ENCODE measurements around the gene B9D1.

DNA sequence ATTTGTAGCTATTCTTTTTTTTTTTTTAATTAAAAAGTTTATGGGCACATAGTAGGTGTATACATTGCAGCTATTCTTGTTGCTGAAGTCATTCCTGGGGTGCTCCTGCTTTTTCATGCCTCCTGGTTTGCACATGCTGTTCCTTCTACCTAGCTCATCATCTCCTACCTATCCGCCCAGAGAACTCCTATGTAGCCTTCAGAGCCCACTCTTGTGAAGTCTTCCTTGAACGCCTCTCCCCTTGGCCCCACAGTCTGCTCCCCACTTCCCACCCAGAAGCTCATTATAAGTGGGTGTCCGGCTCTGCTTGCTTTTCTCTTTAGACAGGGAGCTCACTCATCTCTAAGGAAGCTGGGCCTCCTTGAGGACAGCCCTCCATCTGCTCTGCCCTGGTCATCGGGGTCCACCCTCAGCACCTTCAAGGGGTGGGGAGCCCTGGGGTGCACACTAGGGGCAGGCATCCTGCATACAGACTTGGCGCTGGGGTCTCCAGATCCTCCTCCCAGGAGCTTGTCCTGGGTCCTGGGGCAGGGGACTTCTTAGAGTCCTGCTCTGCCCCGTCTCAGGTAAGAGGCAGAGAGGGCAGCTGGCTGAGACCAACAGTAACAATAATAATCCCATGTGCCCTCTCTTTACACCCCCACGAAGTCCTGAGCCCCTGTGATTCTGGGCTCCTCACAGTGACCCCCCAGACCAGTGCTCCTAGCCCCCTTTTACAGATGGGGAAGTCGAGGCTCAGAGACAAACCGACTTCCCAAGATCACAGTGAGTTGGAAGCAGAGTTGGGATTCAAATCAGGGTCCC is 3.5 kb upstream of the B9D1 start:
- TF ChIP-seq POLR2A (IDR thresholded peaks at IDR 0.05) (no peak), POLR2AphosphoS5 (IDR thresholded peaks at IDR 0.05) (no peak)
- TF ChIP-seq, protein P1, sequence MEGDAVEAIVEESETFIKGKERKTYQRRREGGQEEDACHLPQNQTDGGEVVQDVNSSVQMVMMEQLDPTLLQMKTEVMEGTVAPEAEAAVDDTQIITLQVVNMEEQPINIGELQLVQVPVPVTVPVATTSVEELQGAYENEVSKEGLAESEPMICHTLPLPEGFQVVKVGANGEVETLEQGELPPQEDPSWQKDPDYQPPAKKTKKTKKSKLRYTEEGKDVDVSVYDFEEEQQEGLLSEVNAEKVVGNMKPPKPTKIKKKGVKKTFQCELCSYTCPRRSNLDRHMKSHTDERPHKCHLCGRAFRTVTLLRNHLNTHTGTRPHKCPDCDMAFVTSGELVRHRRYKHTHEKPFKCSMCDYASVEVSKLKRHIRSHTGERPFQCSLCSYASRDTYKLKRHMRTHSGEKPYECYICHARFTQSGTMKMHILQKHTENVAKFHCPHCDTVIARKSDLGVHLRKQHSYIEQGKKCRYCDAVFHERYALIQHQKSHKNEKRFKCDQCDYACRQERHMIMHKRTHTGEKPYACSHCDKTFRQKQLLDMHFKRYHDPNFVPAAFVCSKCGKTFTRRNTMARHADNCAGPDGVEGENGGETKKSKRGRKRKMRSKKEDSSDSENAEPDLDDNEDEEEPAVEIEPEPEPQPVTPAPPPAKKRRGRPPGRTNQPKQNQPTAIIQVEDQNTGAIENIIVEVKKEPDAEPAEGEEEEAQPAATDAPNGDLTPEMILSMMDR (IDR thresholded peaks at IDR 0.05), result no peak
